Trophoblast cell (in vitro differentiated cells and primary cell): ENCODE results near the gene DYRK1A.

Experiments used
- DNase-seq, 2 donors: peaks; one replicate each; pipeline ENCODE4 v3.0.0-alpha.2; 2016
- H2AFZ ChIP-seq: 2 replicates; pipeline ENCODE4 v1.6.1; 2013; ENCODE audit warnings: low read length, moderate library complexity, mild to moderate bottlenecking; ENCODE audit not compliant: insufficient read depth, poor library complexity
- H2AK5ac ChIP-seq: 2 replicates; pipeline ENCODE4 v1.6.1; 2013; ENCODE audit warnings: mild to moderate bottlenecking, low read length
- H2BK120ac ChIP-seq: 2 replicates; pipeline ENCODE4 v1.6.1; 2013; ENCODE audit warnings: low read length, mild to moderate bottlenecking, moderate library complexity; ENCODE audit not compliant: insufficient read depth, poor library complexity
- H2BK12ac ChIP-seq: 2 replicates; pipeline ENCODE4 v1.6.1; 2013; ENCODE audit warnings: mild to moderate bottlenecking, low read length, moderate library complexity
- H2BK5ac ChIP-seq: 2 replicates; pipeline ENCODE4 v1.6.1; 2013; ENCODE audit warnings: low read length, low read depth, moderate library complexity, mild to moderate bottlenecking; ENCODE audit not compliant: poor library complexity
- H3K14ac ChIP-seq: 2 replicates; pipeline ENCODE4 v1.6.1; 2013; ENCODE audit warnings: mild to moderate bottlenecking, low read length
- H3K18ac ChIP-seq: 2 replicates; pipeline ENCODE4 v1.6.1; 2013; ENCODE audit warnings: mild to moderate bottlenecking, low read length
- H3K23ac ChIP-seq: 2 replicates; pipeline ENCODE4 v1.6.1; 2013; ENCODE audit warnings: low read length
- H3K27ac ChIP-seq: 2 replicates; pipeline ENCODE4 v1.5.1; 2013; ENCODE audit warnings: low read depth, mild to moderate bottlenecking, inconsistent platforms, low read length, moderate library complexity
- H3K27me3 ChIP-seq: 2 replicates; pipeline ENCODE4 v1.6.1; 2013; ENCODE audit warnings: inconsistent platforms, mild to moderate bottlenecking, low read length, moderate library complexity; ENCODE audit not compliant: insufficient read depth
- H3K36me3 ChIP-seq, 2 experiments: 1 replicate in 1 of 2; 2 replicates in 1 of 2; pipeline ENCODE4 v1.6.1; 2013; ENCODE audit warnings: low read length in 2 of 2, mild to moderate bottlenecking in 2 of 2, moderate library complexity in 1 of 2; ENCODE audit not compliant: insufficient read depth in 2 of 2, control insufficient read depth in 1 of 2
- H3K4ac ChIP-seq: 2 replicates; pipeline ENCODE4 v1.6.1; 2013; ENCODE audit warnings: low read depth, mild to moderate bottlenecking, low read length, moderate library complexity
- H3K4me1 ChIP-seq, 2 experiments: 1 replicate in 1 of 2; 2 replicates in 1 of 2; pipeline ENCODE4 v1.6.1; 2013; ENCODE audit warnings: low read length in 2 of 2, mild to moderate bottlenecking in 2 of 2, moderate library complexity in 1 of 2; ENCODE audit not compliant: insufficient read depth in 2 of 2, control insufficient read depth in 1 of 2
- H3K4me2 ChIP-seq: 2 replicates; pipeline ENCODE4 v1.6.1; 2013; ENCODE audit warnings: inconsistent platforms, mild to moderate bottlenecking, low read length, moderate library complexity
- H3K4me3 ChIP-seq: 2 replicates; pipeline ENCODE4 v1.5.1; 2013; ENCODE audit warnings: mild to moderate bottlenecking, low read depth, low read length, inconsistent platforms
- H3K79me1 ChIP-seq: one replicate; pipeline ENCODE4 v1.6.1; 2013; ENCODE audit warnings: low read length
- H3K79me2 ChIP-seq: 2 replicates; pipeline ENCODE4 v1.6.1; 2013; ENCODE audit warnings: low read length, mild to moderate bottlenecking; ENCODE audit not compliant: control insufficient read depth, insufficient read depth, poor library complexity
- H3K9ac ChIP-seq: 2 replicates; pipeline ENCODE4 v1.6.1; 2013; ENCODE audit warnings: mild to moderate bottlenecking, low read length
- H3K9me3 ChIP-seq: 2 replicates; pipeline ENCODE4 v1.6.1; 2013; ENCODE audit warnings: low read depth, mild to moderate bottlenecking, control low read depth, inconsistent platforms, low read length; ENCODE audit not compliant: insufficient read depth
- H4K12ac ChIP-seq: 2 replicates; pipeline ENCODE4 v1.6.1; 2013; ENCODE audit warnings: low read depth, mild to moderate bottlenecking, low read length, moderate library complexity
- H4K8ac ChIP-seq: 2 replicates; pipeline ENCODE4 v1.6.1; 2013; ENCODE audit warnings: low read depth, mild to moderate bottlenecking, low read length, moderate library complexity
- H4K91ac ChIP-seq: one replicate; pipeline ENCODE4 v1.6.1; 2013; ENCODE audit warnings: low read depth, mild to moderate bottlenecking, low read length, moderate library complexity
- WGBS: extraction: QIAGEN DNeasy Blood & Tissue Kit; methylation state at CpG from one replicate; pipeline ENCODE4 v1.1.7; 2013; ENCODE audit warnings: missing lambda C conversion rate; ENCODE audit not compliant: insufficient read length, insufficient coverage; ENCODE audit errors: extremely low coverage; 5-methylcytosine and 5-hydroxymethylcytosine counted together

Gene DYRK1A

GRCh38 chr21:37375866-37376574, 9.4 kb downstream of the DYRK1A start:
- no CpG with 5 or more reads among the region's 13 CpGs for WGBS
- Histone ChIP-seq H3K4me3 (no peak overlapping the region), H3K4me2 (no peak overlapping the region), H2AFZ (no peak overlapping the region), H3K79me2 (peaks cover 33% of the 10 kb centered on the region), H2BK5ac (no peak overlapping the region), H3K14ac (no peak overlapping the region), H3K36me3 (no peaks in the 10 kb centered on the region), H4K91ac (no peak overlapping the region), H3K27ac (no peak overlapping the region), H2AK5ac (no peak overlapping the region), H2BK120ac (no peak overlapping the region), H3K23ac (no peak overlapping the region), H4K8ac (no peak overlapping the region), H3K9ac (no peak overlapping the region), H3K27me3 (no peaks in the 10 kb centered on the region), H3K4me1 (peaks cover 2 to 5% of the 10 kb centered on the region in 2 experiments), H3K79me1 (no peaks in the 10 kb centered on the region), H3K18ac (no peak overlapping the region), H2BK12ac (no peak overlapping the region), H3K9me3 (no peaks in the 10 kb centered on the region), H4K12ac (no peak overlapping the region), H3K4ac (peak overlapping the region; percentile 87)
- peak in 1 of 2 donors; percentile 26 for DNase-seq

GRCh38 chr21:37378700-37379139, 12.1 kb downstream of the DYRK1A start:
- Histone ChIP-seq H3K27me3 (no peaks in the 10 kb centered on the region), H3K14ac (no peak overlapping the region), H2AK5ac (no peak overlapping the region), H4K91ac (no peak overlapping the region), H3K27ac (no peak overlapping the region), H3K79me1 (no peaks in the 10 kb centered on the region), H3K9ac (no peak overlapping the region), H3K9me3 (no peaks in the 10 kb centered on the region), H2BK12ac (no peak overlapping the region), H3K36me3 (no peaks in the 10 kb centered on the region), H2BK5ac (no peak overlapping the region), H3K4me1 (peaks cover 4 to 7% of the 10 kb centered on the region in 2 experiments), H3K23ac (no peak overlapping the region), H2AFZ (no peak overlapping the region), H2BK120ac (no peak overlapping the region), H3K4ac (peak overlapping the region; percentile 50), H4K8ac (no peak overlapping the region), H3K18ac (no peak overlapping the region), H3K79me2 (peaks cover 35% of the 10 kb centered on the region), H3K4me3 (no peak overlapping the region), H3K4me2 (no peak overlapping the region), H4K12ac (no peak overlapping the region)
- DNase-seq: no peak
- WGBS: no CpG with 5 or more reads among the region's 3 CpGs

- Histone ChIP-seq H3K18ac (no peak overlapping the region), H3K79me1 (no peaks in the 10 kb centered on the region), H4K91ac (no peak overlapping the region), H3K27ac (no peak overlapping the region), H3K4me3 (no peak overlapping the region), H2BK12ac (no peak overlapping the region), H3K4me1 (peaks cover 4 to 7% of the 10 kb centered on the region in 2 experiments), H4K12ac (no peak overlapping the region), H3K4ac (peak overlapping the region; percentile 68), H2BK5ac (no peak overlapping the region), H2AK5ac (no peak overlapping the region), H3K27me3 (no peaks in the 10 kb centered on the region), H3K4me2 (no peak overlapping the region), H3K14ac (no peak overlapping the region), H3K36me3 (no peaks in the 10 kb centered on the region), H2BK120ac (no peak overlapping the region), H3K23ac (no peak overlapping the region), H3K9ac (no peak overlapping the region), H4K8ac (no peak overlapping the region), H2AFZ (no peak overlapping the region), H3K79me2 (peaks cover 35% of the 10 kb centered on the region), H3K9me3 (no peaks in the 10 kb centered on the region)
- no peak for DNase-seq
- WGBS: no CpG with 5 or more reads among the region's 8 CpGs
Measured at GRCh38 chr21:37380349-37381323, 14.1 kb downstream of the DYRK1A start.

GRCh38 chr21:37381883-37382585, 15.5 kb downstream of the DYRK1A start:
- Histone ChIP-seq H2AK5ac (no peak overlapping the region), H3K23ac (no peak overlapping the region), H3K36me3 (no peaks in the 10 kb centered on the region), H2AFZ (no peak overlapping the region), H4K91ac (no peak overlapping the region), H3K79me2 (peaks cover 28% of the 10 kb centered on the region), H4K12ac (no peak overlapping the region), H3K4me2 (no peak overlapping the region), H3K4me1 (peaks cover 2 to 7% of the 10 kb centered on the region in 2 experiments), H3K27me3 (no peaks in the 10 kb centered on the region), H3K27ac (no peak overlapping the region), H2BK120ac (no peak overlapping the region), H2BK12ac (no peak overlapping the region), H2BK5ac (no peak overlapping the region), H3K18ac (no peak overlapping the region), H3K4ac (peak overlapping the region; percentile 90), H3K79me1 (no peaks in the 10 kb centered on the region), H3K4me3 (no peak overlapping the region), H3K14ac (no peak overlapping the region), H4K8ac (no peak overlapping the region), H3K9ac (no peak overlapping the region), H3K9me3 (peaks cover 1% of the 10 kb centered on the region)
- no peak for DNase-seq
- no CpG with 5 or more reads among the region's 4 CpGs for WGBS
